Astrocyte of the cerebellum (primary cell): Measurements from ENCODE around the gene MARCHF11.

Experiments
- DNase-seq: peaks from one replicate; pipeline ENCODE4 v3.0.0-alpha.2; 2011; ENCODE audit warnings: low read depth
- H3K4me3 ChIP-seq: 2 replicates; pipeline ENCODE4 v1.5.1; 2011; ENCODE audit warnings: mild to moderate bottlenecking, low read depth, low read length, moderate library complexity
- CTCF ChIP-seq: IDR thresholded peaks from 2 replicates; pipeline ENCODE4 v1.5.1; 2012; ENCODE audit warnings: low read length, low read depth, moderate library complexity, mild to moderate bottlenecking; ENCODE audit errors: missing control alignments
- in situ Hi-C: cut with HindIII; loops from 2 replicates; pipeline ENCODE4 v1.10.0; 2017; ENCODE audit warnings: low sequenced_read_pairs

The MARCHF11 gene

GRCh38 chr5:16169550-16169949 is 10.0 kb downstream of the MARCHF11 start:
- no peak for TF ChIP-seq CTCF
- no peak overlapping the region for H3K4me3 ChIP-seq
- in situ Hi-C loops, result no loop called here
- DNase-seq, result no peak

GRCh38 chr5:16160706-16161105 is 18.9 kb downstream of the MARCHF11 start:
- peak; percentile 75 for TF ChIP-seq CTCF
- in situ Hi-C loops, result no loop called here
- DNase-seq, result peak; percentile 33
- no peak overlapping the region for H3K4me3 ChIP-seq

GRCh38 chr5:16159636-16160035 is 20.0 kb downstream of the MARCHF11 start:
- in situ Hi-C loops, result no loop called here
- no peak for DNase-seq
- no peak for TF ChIP-seq CTCF
- no peak overlapping the region for H3K4me3 ChIP-seq

GRCh38 chr5:16156152-16156551 is 23.4 kb downstream of the MARCHF11 start:
- no peak for DNase-seq
- no peak overlapping the region for H3K4me3 ChIP-seq
- no peak for TF ChIP-seq CTCF
- in situ Hi-C loops, result no loop called here

GRCh38 chr5:16152601-16153568 is 26.7 kb downstream of the MARCHF11 start:
- in situ Hi-C loops, result no loop called here
- no peak for DNase-seq
- TF ChIP-seq CTCF, result no peak
- H3K4me3 ChIP-seq, result no peak overlapping the region

GRCh38 chr5:16149621-16150020 is 30.0 kb downstream of the MARCHF11 start:
- H3K4me3 ChIP-seq, result no peak overlapping the region
- in situ Hi-C loops, result no loop called here
- TF ChIP-seq CTCF, result no peak
- DNase-seq, result no peak
